Mesothelial cell of epicardium (in vitro differentiated cells): ENCODE data around the gene MTARC2. TPM values are rescaled to one million over a fixed set of nuclear protein-coding genes. Genes with fewer than 3 reads are reported as not detected.

Experiments used
- DNase-seq, 2 experiments: peaks; one replicate each; pipeline ENCODE4 v3.0.0; 2021; ENCODE audit warnings: low spot score in 2 of 2; ENCODE audit not compliant: unreplicated experiment in 2 of 2
- H3K27ac Mint-ChIP-seq: 2 replicates; pipeline ENCODE4 v1.8.0; 2021; ENCODE audit warnings: mixed read lengths
- H3K27me3 Mint-ChIP-seq: 2 replicates; pipeline ENCODE4 v1.8.0; 2021; ENCODE audit warnings: low read depth, mixed read lengths
- H3K36me3 Mint-ChIP-seq: 2 replicates; pipeline ENCODE4 v1.8.0; 2021; ENCODE audit warnings: mixed read lengths
- H3K4me1 Mint-ChIP-seq: 2 replicates; pipeline ENCODE4 v1.8.0; 2021; ENCODE audit warnings: mixed read lengths
- H3K4me3 Mint-ChIP-seq: 2 replicates; pipeline ENCODE4 v1.8.0; 2021; ENCODE audit warnings: mild to moderate bottlenecking, moderate library complexity, mixed read lengths
- H3K9me3 Mint-ChIP-seq: 2 replicates; pipeline ENCODE4 v1.8.0; 2021; ENCODE audit warnings: mixed read lengths
- CTCF ChIP-seq: fragments of 200-600 bp; sonication (generic); IDR thresholded peaks from one replicate; pipeline ENCODE4 v1.5.0; 2021; ENCODE audit warnings: antibody characterized with exemption; ENCODE audit not compliant: unreplicated experiment
- total RNA-seq: library from RNA; stranded (reverse); gene quantifications from 3 replicates; pipeline ENCODE4 v1.2.1, GENCODE V29; 2021

Gene MTARC2
- total RNA-seq, 1 donor from 2014 or later = 12.5 TPM

GRCh38 chr1:220726634-220727033 is 21.5 kb upstream of the MTARC2 start:
- Mint-ChIP-seq H3K4me1 (no peaks in the 10 kb centered on the region), H3K36me3 (no peaks in the 10 kb centered on the region), H3K27me3 (peaks cover 13% of the 10 kb centered on the region), H3K4me3 (no peak overlapping the region), H3K9me3 (peaks cover 10% of the 10 kb centered on the region), H3K27ac (no peak overlapping the region)
- DNase-seq = no peak
- peak; percentile 48 for TF ChIP-seq CTCF

GRCh38 chr1:220727519-220727918 is 20.6 kb upstream of the MTARC2 start:
- Mint-ChIP-seq H3K27ac (no peak overlapping the region), H3K27me3 (peaks cover 13% of the 10 kb centered on the region), H3K36me3 (no peaks in the 10 kb centered on the region), H3K4me3 (no peak overlapping the region), H3K4me1 (no peaks in the 10 kb centered on the region), H3K9me3 (peaks cover 10% of the 10 kb centered on the region)
- no peak for TF ChIP-seq CTCF
- DNase-seq = no peak

GRCh38 chr1:220730486-220730885 is 17.6 kb upstream of the MTARC2 start:
- H3K27me3 Mint-ChIP-seq = peaks cover 9% of the 10 kb centered on the region
- peaks cover 11% of the 10 kb centered on the region for H3K4me1 Mint-ChIP-seq
- H3K27ac Mint-ChIP-seq = no peak overlapping the region
- no peak for TF ChIP-seq CTCF
- H3K4me3 Mint-ChIP-seq = no peak overlapping the region
- no peaks in the 10 kb centered on the region for H3K36me3 Mint-ChIP-seq
- DNase-seq = no peak
- peaks cover 5% of the 10 kb centered on the region for H3K9me3 Mint-ChIP-seq

GRCh38 chr1:220732137-220732536 is 16.0 kb upstream of the MTARC2 start:
- H3K4me1 Mint-ChIP-seq = peaks cover 11% of the 10 kb centered on the region
- no peak overlapping the region for H3K27ac Mint-ChIP-seq
- H3K4me3 Mint-ChIP-seq = no peak overlapping the region
- no peak for TF ChIP-seq CTCF
- no peaks in the 10 kb centered on the region for H3K27me3 Mint-ChIP-seq
- H3K9me3 Mint-ChIP-seq = no peaks in the 10 kb centered on the region
- no peak for DNase-seq
- no peaks in the 10 kb centered on the region for H3K36me3 Mint-ChIP-seq

- no peak for DNase-seq
- H3K4me3 Mint-ChIP-seq = no peak overlapping the region
- no peaks in the 10 kb centered on the region for H3K9me3 Mint-ChIP-seq
- H3K36me3 Mint-ChIP-seq = no peaks in the 10 kb centered on the region
- H3K27me3 Mint-ChIP-seq = no peaks in the 10 kb centered on the region
- H3K27ac Mint-ChIP-seq = no peak overlapping the region
- TF ChIP-seq CTCF = no peak
- H3K4me1 Mint-ChIP-seq = peaks cover 11% of the 10 kb centered on the region
These were observed 15.5 kb upstream of the MTARC2 start for GRCh38 chr1:220732621-220733020.

- Mint-ChIP-seq H3K9me3 (no peaks in the 10 kb centered on the region), H3K27ac (no peak overlapping the region), H3K36me3 (no peaks in the 10 kb centered on the region), H3K4me3 (peak overlapping the region; percentile 30), H3K4me1 (peaks cover 11% of the 10 kb centered on the region), H3K27me3 (peaks cover 2% of the 10 kb centered on the region)
- peak; percentile 87 for TF ChIP-seq CTCF
- DNase-seq = peak in 1 of 2 experiments; percentile 79
These were observed 15.0 kb upstream of the MTARC2 start for GRCh38 chr1:220733086-220733601.
